ENCODE measurements around the gene CAPNS1.

CAPNS1 gene

DNA sequence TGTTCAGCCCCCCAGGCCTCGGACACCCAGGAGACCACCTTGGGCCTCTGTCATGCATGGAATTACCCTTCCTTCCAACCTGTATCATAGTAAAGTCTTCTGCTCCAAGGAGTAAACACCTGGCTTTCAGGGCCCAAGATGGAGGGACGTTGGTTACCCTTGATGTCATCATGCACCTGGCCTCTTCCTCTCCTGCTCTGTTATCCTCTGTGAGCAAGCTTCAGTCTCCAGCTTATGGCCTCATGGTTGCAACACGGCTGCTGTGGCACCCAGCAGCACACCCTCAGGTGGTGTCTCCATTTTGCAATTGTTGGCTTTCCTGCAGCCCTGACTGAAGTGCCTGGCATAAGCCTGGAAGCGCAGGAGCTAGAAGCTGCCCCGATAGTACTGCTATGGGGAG, 32.9 kb upstream of the CAPNS1 start:
- FAIRE-seq (no peak), DNase-seq (ENCODE audit: insufficient read length, low spot score) (no peak)
- TF ChIP-seq, protein P1, sequence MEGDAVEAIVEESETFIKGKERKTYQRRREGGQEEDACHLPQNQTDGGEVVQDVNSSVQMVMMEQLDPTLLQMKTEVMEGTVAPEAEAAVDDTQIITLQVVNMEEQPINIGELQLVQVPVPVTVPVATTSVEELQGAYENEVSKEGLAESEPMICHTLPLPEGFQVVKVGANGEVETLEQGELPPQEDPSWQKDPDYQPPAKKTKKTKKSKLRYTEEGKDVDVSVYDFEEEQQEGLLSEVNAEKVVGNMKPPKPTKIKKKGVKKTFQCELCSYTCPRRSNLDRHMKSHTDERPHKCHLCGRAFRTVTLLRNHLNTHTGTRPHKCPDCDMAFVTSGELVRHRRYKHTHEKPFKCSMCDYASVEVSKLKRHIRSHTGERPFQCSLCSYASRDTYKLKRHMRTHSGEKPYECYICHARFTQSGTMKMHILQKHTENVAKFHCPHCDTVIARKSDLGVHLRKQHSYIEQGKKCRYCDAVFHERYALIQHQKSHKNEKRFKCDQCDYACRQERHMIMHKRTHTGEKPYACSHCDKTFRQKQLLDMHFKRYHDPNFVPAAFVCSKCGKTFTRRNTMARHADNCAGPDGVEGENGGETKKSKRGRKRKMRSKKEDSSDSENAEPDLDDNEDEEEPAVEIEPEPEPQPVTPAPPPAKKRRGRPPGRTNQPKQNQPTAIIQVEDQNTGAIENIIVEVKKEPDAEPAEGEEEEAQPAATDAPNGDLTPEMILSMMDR (IDR thresholded peaks at IDR 0.05; ENCODE audit: insufficient read depth, missing control alignments), result no peak

DNA sequence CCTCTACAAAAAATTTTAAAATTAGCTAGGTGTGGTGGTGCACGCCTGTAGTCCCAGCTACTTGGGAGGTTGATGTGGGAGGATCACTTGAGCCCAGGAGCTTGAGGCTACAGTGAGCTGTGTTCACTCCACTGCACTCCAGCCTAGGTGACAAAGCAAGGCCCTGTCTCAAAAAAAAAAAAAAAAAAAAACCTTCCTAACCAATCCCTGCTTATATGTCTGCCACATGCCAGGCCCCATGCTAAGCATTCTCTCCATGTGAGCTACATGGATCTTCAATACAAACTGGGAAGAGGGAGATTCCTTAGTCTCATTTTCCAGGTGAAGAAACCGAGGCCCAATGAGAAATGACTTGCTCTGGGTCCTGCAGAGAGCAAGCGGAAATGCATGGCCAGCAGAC, 31.2 kb upstream of the CAPNS1 start:
- FAIRE-seq (no peak), DNase-seq (ENCODE audit: insufficient read length, low spot score) (no peak)
- TF ChIP-seq, protein P1 (IDR thresholded peaks at IDR 0.05; ENCODE audit: insufficient read depth, missing control alignments), result no peak

DNA sequence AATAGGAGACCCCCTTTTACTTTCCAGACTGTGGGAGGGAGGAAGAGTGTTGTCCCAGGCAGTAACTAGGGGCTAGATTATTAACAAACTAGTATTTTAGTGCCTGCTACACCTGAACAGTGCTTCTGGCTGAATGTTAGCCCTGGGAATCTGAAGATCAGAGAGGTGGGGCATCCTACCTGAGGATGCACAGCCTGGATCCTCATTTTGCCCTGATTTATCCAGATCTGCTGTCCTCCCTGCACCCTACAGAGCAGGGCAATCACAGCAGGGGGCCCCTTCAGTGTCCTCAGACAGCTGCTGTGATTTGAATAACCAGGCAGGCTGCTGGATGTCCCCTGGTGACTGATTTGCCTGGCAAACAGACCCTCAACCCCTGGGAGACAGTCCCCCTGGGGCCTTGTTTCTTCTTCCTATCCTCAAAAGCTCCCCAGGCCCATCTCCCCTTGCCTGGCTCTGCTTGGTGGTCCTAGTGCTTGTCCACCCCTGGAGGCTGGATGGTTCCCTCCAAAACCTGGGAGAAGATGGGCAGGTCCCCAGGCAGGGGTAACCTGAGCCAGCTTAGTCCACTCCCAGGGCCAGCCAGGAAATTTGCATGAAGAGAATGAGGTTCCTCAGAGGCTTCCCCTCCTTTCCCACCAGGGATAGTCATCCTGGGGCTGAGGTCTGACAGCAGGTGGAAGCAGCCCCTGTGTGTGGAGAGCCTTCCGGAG, 29.2 kb upstream of the CAPNS1 start, which contains the start of gene OVOL3:
Gene OVOL3, plus strand, starts transcription at position 657 of the 713 bp plus-strand sequence. CDS start 60 bp downstream, outside the sequence.
- TF ChIP-seq, protein P1 (IDR thresholded peaks at IDR 0.05; ENCODE audit: insufficient read depth, missing control alignments), result no peak
- DNase-seq (ENCODE audit: insufficient read length, low spot score), result no peak
- FAIRE-seq, result no peak

DNA sequence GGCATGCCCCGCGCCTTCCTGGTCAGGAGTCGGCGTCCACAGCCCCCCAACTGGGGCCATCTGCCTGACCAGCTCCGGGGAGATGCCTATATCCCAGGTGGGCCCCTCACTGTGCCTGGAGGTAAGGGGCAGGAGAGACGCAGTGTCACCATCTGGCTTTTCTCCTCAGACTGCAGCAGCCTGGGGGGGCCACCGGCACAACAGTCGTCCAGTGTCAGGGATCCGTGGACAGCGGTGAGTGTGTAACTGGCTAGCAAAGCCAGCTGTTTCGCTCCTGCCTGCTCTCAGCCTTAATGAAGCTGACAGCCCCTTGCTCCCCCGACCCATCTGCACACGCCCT, 28.7 kb upstream of the CAPNS1 start:
- DNase-seq (ENCODE audit: insufficient read length, low spot score) (no peak), FAIRE-seq (no peak)
- TF ChIP-seq, protein P1 (IDR thresholded peaks at IDR 0.05; ENCODE audit: insufficient read depth, missing control alignments), result no peak

DNA sequence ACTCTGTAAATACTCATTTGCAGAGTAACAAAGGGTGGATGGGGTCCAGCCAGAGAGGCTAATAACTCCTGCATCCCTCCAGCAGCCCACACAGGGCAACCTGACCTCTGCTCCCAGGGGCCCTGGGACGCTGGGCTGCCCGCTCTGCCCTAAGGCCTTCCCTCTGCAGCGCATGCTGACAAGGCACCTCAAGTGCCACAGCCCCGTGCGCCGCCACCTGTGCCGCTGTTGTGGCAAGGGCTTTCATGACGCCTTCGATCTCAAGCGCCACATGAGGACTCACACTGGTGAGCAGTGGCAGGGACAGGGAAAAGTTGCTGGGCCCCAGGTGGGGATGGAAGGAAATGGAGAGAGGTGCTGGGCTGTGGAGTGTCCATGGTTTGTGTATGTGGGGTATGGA, 27.2 kb upstream of the CAPNS1 start:
- FAIRE-seq, result no peak
- no peak for DNase-seq (ENCODE audit: insufficient read length, low spot score)
- TF ChIP-seq, protein P1 (IDR thresholded peaks at IDR 0.05; ENCODE audit: insufficient read depth, missing control alignments), result no peak

DNA sequence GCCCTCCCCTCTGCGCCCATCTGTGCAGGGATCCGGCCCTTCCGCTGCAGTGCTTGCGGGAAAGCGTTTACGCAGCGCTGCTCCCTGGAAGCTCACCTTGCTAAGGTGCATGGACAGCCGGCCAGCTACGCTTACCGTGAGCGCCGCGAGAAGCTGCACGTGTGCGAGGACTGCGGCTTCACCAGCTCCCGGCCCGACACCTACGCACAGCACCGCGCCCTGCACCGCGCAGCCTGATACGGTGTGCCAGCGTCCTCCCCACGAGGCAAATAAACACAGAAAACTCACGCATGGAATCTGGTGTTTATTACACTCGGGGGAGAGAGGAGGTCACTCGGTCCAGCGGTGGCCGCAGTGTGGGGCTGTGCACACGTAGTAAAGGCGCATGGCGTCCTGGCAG, 26.4 kb upstream of the CAPNS1 start:
- no peak for DNase-seq (ENCODE audit: insufficient read length, low spot score)
- FAIRE-seq, result no peak
- TF ChIP-seq, protein P1 (IDR thresholded peaks at IDR 0.05; ENCODE audit: insufficient read depth, missing control alignments), result no peak

DNA sequence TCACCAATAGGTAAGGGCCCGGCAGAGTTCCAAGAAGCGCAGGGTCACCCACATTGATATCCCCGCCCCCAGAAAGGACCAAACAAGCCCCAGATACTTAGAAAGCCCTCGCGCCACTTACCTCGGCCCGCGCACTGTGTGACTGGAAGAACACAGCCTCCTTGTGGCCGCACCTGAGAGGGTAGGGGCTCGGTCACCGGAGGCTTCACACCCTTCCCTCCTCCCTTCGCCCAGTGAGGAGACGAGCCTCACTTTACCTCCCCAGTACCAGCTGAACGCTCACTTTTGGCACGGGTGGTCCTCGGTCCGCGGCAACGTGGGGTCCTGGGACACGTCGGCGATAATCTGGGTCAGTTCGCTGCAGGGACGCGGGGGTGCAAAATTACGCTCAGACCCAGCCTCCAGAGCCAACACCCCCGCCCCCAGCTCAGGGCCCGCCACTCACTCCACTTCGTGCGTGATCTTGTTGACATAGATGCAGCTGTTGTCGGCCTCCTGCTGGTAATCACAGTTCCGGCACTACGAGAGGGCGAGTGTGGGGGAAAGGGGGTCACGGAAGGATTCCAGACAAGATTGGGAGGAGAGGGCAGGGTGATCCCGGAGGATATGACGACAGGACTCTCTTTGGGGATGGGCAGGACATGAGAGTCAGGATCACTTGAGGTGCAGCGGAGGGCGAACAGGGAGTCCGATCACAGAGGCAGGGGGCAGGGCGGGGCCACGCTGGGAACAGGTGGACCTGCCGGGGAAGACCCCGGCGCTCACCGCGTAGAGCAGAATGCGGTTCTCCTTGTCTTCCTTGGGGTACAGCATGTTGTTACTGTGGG, 25.8 kb upstream of the CAPNS1 start:
- DNase-seq (ENCODE audit: insufficient read length, low spot score), result no peak
- TF ChIP-seq, protein P1 (IDR thresholded peaks at IDR 0.05; ENCODE audit: insufficient read depth, missing control alignments), result no peak
- no peak for FAIRE-seq
